Measurements from ENCODE around the gene AIP.

Gene AIP

DNA sequence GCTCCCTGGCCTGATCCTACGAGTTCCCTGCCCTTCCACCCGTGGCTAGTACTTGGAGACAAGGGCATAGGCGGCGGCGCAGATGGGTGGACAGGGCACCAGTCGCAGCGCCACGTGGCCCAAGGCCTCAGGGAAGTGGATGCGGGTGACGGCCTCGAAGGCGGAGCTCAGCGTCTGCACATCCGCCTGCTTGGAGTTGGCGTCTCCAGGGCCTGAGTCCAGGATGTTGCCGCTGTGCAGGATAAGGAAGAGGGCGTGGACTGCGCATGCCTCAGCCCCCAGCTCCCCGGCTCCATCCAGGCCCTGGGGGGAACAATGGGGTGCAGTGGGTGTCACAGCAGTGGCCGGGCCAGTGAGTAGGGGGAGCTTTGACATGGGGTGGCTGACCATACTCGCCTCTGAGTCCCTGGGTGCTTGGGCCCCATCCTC is 15.7 kb downstream of the AIP start:
- no peak overlapping the region for H3K27ac ChIP-seq (replicated peaks)
- TF ChIP-seq, protein P1, sequence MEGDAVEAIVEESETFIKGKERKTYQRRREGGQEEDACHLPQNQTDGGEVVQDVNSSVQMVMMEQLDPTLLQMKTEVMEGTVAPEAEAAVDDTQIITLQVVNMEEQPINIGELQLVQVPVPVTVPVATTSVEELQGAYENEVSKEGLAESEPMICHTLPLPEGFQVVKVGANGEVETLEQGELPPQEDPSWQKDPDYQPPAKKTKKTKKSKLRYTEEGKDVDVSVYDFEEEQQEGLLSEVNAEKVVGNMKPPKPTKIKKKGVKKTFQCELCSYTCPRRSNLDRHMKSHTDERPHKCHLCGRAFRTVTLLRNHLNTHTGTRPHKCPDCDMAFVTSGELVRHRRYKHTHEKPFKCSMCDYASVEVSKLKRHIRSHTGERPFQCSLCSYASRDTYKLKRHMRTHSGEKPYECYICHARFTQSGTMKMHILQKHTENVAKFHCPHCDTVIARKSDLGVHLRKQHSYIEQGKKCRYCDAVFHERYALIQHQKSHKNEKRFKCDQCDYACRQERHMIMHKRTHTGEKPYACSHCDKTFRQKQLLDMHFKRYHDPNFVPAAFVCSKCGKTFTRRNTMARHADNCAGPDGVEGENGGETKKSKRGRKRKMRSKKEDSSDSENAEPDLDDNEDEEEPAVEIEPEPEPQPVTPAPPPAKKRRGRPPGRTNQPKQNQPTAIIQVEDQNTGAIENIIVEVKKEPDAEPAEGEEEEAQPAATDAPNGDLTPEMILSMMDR (IDR thresholded peaks at IDR 0.05; ENCODE audit: insufficient read depth, low read length) = no peak
- TF ChIP-seq SPI1 (IDR thresholded peaks at IDR 0.05; ENCODE audit: borderline replicate concordance, low read depth) (no peak), REST (IDR thresholded peaks at IDR 0.05; ENCODE audit: insufficient replicate concordance, low read depth) (no peak), GABPA (IDR thresholded peaks at IDR 0.05; ENCODE audit: low read depth) (no peak), POLR2AphosphoS5 (IDR thresholded peaks at IDR 0.05; ENCODE audit: low read depth) (no peak)
- no peaks in the 10 kb centered on the region for H3K27me3 ChIP-seq (ENCODE audit: insufficient read depth, poor library complexity, severe bottlenecking)
- H3K4me3 ChIP-seq (replicated peaks; ENCODE audit: insufficient read depth, low read length) = no peak overlapping the region
- DNase-seq (ENCODE audit: low read depth in 1 of 2, low spot score in 1 of 2) = no peak

GRCh38 chr11:67499808-67500483 is 17.1 kb downstream of the AIP start:
- no peak overlapping the region for H3K4me3 ChIP-seq (replicated peaks; ENCODE audit: insufficient read depth, low read length)
- no peak for DNase-seq (ENCODE audit: low read depth in 1 of 2, low spot score in 1 of 2)
- TF ChIP-seq GABPA (IDR thresholded peaks at IDR 0.05; ENCODE audit: low read depth) = no peak
- TF ChIP-seq, protein P1 (IDR thresholded peaks at IDR 0.05; ENCODE audit: insufficient read depth, low read length) = no peak
- no peak for TF ChIP-seq SPI1 (IDR thresholded peaks at IDR 0.05; ENCODE audit: borderline replicate concordance, low read depth)
- no peak for TF ChIP-seq POLR2AphosphoS5 (IDR thresholded peaks at IDR 0.05; ENCODE audit: low read depth)
- TF ChIP-seq REST (IDR thresholded peaks at IDR 0.05; ENCODE audit: insufficient replicate concordance, low read depth) = no peak
- H3K27me3 ChIP-seq (ENCODE audit: insufficient read depth, poor library complexity, severe bottlenecking) = no peaks in the 10 kb centered on the region
- no peak overlapping the region for H3K27ac ChIP-seq (replicated peaks)

DNA sequence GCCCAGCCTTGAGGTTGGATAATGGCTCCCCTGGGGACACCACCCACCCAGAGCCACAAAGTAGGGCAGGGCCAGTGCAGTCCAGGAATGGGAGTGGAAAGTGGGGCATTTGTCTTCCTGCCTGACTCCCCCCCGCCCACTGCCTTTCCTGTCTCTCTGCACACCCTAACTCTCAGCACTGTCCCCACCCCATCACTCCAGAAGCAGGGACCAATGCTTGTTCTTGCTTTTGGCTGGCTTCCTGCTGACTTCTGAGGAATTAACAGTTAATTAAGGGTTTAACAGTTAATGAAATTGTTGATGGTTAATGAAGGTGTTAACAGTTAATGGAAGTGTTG is 17.6 kb downstream of the AIP start:
- H3K27me3 ChIP-seq (ENCODE audit: insufficient read depth, poor library complexity, severe bottlenecking) = no peaks in the 10 kb centered on the region
- no peak for TF ChIP-seq REST (IDR thresholded peaks at IDR 0.05; ENCODE audit: insufficient replicate concordance, low read depth)
- no peak for TF ChIP-seq SPI1 (IDR thresholded peaks at IDR 0.05; ENCODE audit: borderline replicate concordance, low read depth)
- TF ChIP-seq, protein P1 (IDR thresholded peaks at IDR 0.05; ENCODE audit: insufficient read depth, low read length) = no peak
- TF ChIP-seq POLR2AphosphoS5 (IDR thresholded peaks at IDR 0.05; ENCODE audit: low read depth) = no peak
- TF ChIP-seq GABPA (IDR thresholded peaks at IDR 0.05; ENCODE audit: low read depth) = no peak
- no peak overlapping the region for H3K4me3 ChIP-seq (replicated peaks; ENCODE audit: insufficient read depth, low read length)
- no peak overlapping the region for H3K27ac ChIP-seq (replicated peaks)
- DNase-seq (ENCODE audit: low read depth in 1 of 2, low spot score in 1 of 2) = no peak
